ENCODE results near the gene LRRD1. TPM values are rescaled to one million over a fixed set of nuclear protein-coding genes. Genes with fewer than 3 reads are reported as not detected.
"Not testable (repeated sequence)": the region's sequence is repeated elsewhere in the genome, so short reads cannot be mapped to it uniquely, and the experiment has no call there.

LRRD1 gene
- total and polyA plus RNA-seq, 12 donors, result 0.08 to 0.18 (median 0.12) TPM; not detected in 8

GRCh38 chr7:92149736-92150239 lies 29.2 kb downstream of the LRRD1 start:
- H3K9me3 ChIP-seq, result no peaks in the 10 kb centered on the region
- no peaks in the 10 kb centered on the region for H3K36me3 ChIP-seq
- no peak for TF ChIP-seq CTCF (IDR thresholded peaks at IDR 0.05)
- no peak overlapping the region for H3K4me3 ChIP-seq
- WGBS, 2 donors, result 95% methylated on average over 5 of the region's 5 CpGs
- DNase-seq (no peak), ATAC-seq (no peak)
- H3K27me3 ChIP-seq, result no peaks in the 10 kb centered on the region
- H3K4me1 ChIP-seq, result no peaks in the 10 kb centered on the region
- no peak overlapping the region for H3K27ac ChIP-seq
- intact Hi-C loops (cut with DNase I), result no loop called here

GRCh38 chr7:92143192-92143880 lies 35.6 kb downstream of the LRRD1 start:
- H3K27ac ChIP-seq; ATAC-seq; DNase-seq; H3K4me3 ChIP-seq; intact Hi-C loops (cut with DNase I); H3K27me3 ChIP-seq; H3K36me3 ChIP-seq; H3K4me1 ChIP-seq; H3K9me3 ChIP-seq: not testable (repeated sequence)
- WGBS, 2 donors, result 92 to 94% methylated on average over 50 of the region's 50 CpGs

DNA sequence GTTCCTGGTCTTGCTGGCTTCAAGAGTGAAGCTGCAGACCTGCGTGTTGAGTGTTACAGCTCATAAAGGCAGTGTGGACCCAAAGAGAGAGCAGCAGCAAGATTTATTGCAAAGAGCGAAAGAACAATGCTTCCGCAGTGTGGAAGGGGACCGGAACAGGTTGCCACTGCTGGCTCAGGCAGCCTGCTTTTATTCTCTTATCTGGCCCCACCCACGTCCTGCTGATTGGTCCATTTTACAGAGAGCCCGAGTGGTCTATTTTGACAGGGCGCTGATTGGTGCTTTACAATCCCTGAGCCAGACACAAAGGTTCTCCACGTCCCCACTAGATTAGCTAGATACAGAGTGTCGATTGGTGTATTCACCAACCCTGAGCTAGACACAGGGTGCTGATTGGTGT lies 36.2 kb downstream of the LRRD1 start:
- ATAC-seq; H3K36me3 ChIP-seq; H3K27me3 ChIP-seq; H3K9me3 ChIP-seq; H3K4me1 ChIP-seq; intact Hi-C loops (cut with DNase I); DNase-seq; H3K4me3 ChIP-seq; H3K27ac ChIP-seq: not testable (repeated sequence)
- 83 to 89% methylated on average over 9 of the region's 9 CpGs for WGBS, 2 donors

- no peaks in the 10 kb centered on the region for H3K9me3 ChIP-seq
- intact Hi-C loops (cut with DNase I), result no loop called here
- H3K4me1 ChIP-seq, result no peaks in the 10 kb centered on the region
- TF ChIP-seq CTCF (IDR thresholded peaks at IDR 0.05), result no peak
- no peak for ATAC-seq
- H3K27ac ChIP-seq, result no peak overlapping the region
- 89 to 94% methylated on average over 7 of the region's 7 CpGs for WGBS, 2 donors
- DNase-seq, result no peak
- no peak overlapping the region for H3K4me3 ChIP-seq
- no peaks in the 10 kb centered on the region for H3K27me3 ChIP-seq
- H3K36me3 ChIP-seq, result no peaks in the 10 kb centered on the region
Measured at GRCh38 chr7:92141161-92141560, 37.8 kb downstream of the LRRD1 start.

DNA sequence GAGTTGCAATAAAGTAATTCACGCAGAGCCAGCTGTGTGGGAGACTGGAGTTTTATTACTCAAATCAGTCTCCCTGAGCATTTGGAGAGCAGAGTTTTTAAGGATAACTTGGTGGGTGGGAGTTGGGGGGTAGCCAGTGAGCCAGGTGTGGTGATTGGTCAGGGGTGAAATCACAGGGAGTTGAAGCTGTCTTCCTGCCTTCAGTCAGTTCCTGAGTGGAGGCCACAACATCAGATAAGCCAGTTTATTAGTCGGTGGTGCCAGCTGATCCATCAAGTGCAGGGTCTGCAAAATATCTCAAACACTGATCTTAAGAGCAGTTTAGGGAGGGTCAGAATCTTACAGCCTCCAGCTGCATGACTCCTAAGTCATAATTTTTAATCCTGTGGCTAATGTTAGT lies 41.4 kb downstream of the LRRD1 start:
- intact Hi-C loops (cut with DNase I), result loop anchor here in 1 of 10 donors (10.0 kb wide), 1 partner anchor 77 kb away; no protein-coding TSS in a partner anchor
- ATAC-seq (no peak), DNase-seq (no peak)
- H3K27me3 ChIP-seq, result no peaks in the 10 kb centered on the region
- H3K4me1 ChIP-seq, result peaks cover 0 to 20% (median 14%) of the 10 kb centered on the region in 9 donors
- TF ChIP-seq CTCF (IDR thresholded peaks at IDR 0.05), result no peak
- no peaks in the 10 kb centered on the region for H3K36me3 ChIP-seq
- no peak overlapping the region for H3K27ac ChIP-seq
- WGBS, 2 donors, result 36 to 39% methylated on average over 2 of the region's 2 CpGs
- H3K9me3 ChIP-seq, result no peaks in the 10 kb centered on the region
- H3K4me3 ChIP-seq, result no peak overlapping the region

Measured in heart right ventricle (tissue), 16 donors.